Panc1 (cell line): ENCODE measurements around the gene NR5A1.

ENCODE experiments used
- CTCF ChIP-seq: fragments of 450-650 bp; IDR thresholded peaks from 2 replicates; pipeline ENCODE4 v1.5.1; 2017; ENCODE audit warnings: mild to moderate bottlenecking
- POLR2AphosphoS5 ChIP-seq: IDR thresholded peaks from 2 replicates; pipeline ENCODE4 v1.6.1; 2012; ENCODE audit warnings: mild to moderate bottlenecking, low read depth, low read length, moderate library complexity
- REST ChIP-seq, 2 experiments: IDR thresholded peaks; 2 replicates each; pipeline ENCODE4 v1.6.1; 2011 to 2012; ENCODE audit warnings: low read depth in 2 of 2, control low read depth in 1 of 2, low read length in 1 of 2, mild to moderate bottlenecking in 1 of 2, moderate library complexity in 1 of 2; ENCODE audit not compliant: insufficient read depth in 1 of 2

- TF ChIP-seq CTCF (no peak), REST (IDR thresholded peaks at IDR 0.05; ENCODE audit: insufficient read depth in 1 of 2, low read depth in 2 of 2, low read length in 1 of 2) (no peak), POLR2AphosphoS5 (no peak)
Measured at GRCh38 chr9:124479947-124480620, 27.1 kb downstream of the NR5A1 start.
